Neutrophil (primary cell): ENCODE measurements around the gene LAMA3.

Source experiments
- H3K27ac ChIP-seq: fragments of 200-600 bp; sonication (generic); 2 replicates; pipeline ENCODE4 v1.5.1; 2016; ENCODE audit warnings: mild to moderate bottlenecking, moderate library complexity
- H3K27me3 ChIP-seq: fragments of 200-600 bp; sonication (generic); 2 replicates; pipeline ENCODE4 v1.6.0; 2016; ENCODE audit warnings: mild to moderate bottlenecking
- H3K36me3 ChIP-seq: fragments of 200-600 bp; sonication (generic); 2 replicates; pipeline ENCODE4 v1.5.1; 2017
- H3K4me1 ChIP-seq, 2 experiments: fragments of 200-600 bp in 1 of 2; sonication (generic) in 1 of 2; 1 replicate in 1 of 2; 2 replicates in 1 of 2; pipeline versions ENCODE4 v1.5.1 to v1.6.1; 2013 to 2016; ENCODE audit warnings: low read depth in 1 of 2, low read length in 1 of 2, mild to moderate bottlenecking in 1 of 2, moderate library complexity in 1 of 2; ENCODE audit not compliant: control insufficient read depth in 1 of 2, insufficient read depth in 1 of 2
- H3K4me3 ChIP-seq, 2 experiments: fragments of 200-600 bp in 1 of 2; sonication (generic) in 1 of 2; 1 replicate in 1 of 2; 2 replicates in 1 of 2; pipeline ENCODE4 v1.5.1; 2013 to 2016; ENCODE audit warnings: low read depth in 1 of 2, low read length in 1 of 2, mild to moderate bottlenecking in 1 of 2, moderate library complexity in 1 of 2
- H3K9me3 ChIP-seq: fragments of 200-600 bp; sonication (generic); 2 replicates; pipeline ENCODE4 v1.5.1; 2016
- TF ChIP-seq, protein P1 (sequence below): fragments of 200-600 bp; sonication (generic); IDR thresholded peaks from 2 replicates; pipeline ENCODE4 v1.5.1; 2016; ENCODE audit warnings: antibody characterized with exemption

Gene LAMA3

DNA sequence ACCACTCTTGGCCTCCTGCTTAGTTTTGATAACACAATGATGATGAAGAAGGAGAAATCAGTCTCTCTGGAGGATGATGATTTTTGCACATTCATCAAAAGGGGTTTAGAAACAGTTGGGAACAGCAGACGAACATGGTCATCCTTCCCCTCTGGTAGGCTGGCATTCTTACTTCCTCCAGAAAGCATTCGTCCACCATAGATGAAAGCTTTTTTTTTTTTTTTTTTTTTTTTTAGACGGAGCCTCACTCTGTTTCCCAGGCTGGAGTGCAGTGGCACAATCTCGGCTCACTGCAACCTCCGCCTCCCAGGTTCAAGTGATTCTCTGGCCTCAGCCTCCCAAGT lies 281.8 kb downstream of the LAMA3 start:
- Histone ChIP-seq H3K36me3 (no peaks in the 10 kb centered on the region), H3K9me3 (no peaks in the 10 kb centered on the region), H3K4me1 (no peaks in the 10 kb centered on the region), H3K27me3 (no peaks in the 10 kb centered on the region), H3K4me3 (no peak overlapping the region), H3K27ac (no peak overlapping the region)
- TF ChIP-seq, protein P1, sequence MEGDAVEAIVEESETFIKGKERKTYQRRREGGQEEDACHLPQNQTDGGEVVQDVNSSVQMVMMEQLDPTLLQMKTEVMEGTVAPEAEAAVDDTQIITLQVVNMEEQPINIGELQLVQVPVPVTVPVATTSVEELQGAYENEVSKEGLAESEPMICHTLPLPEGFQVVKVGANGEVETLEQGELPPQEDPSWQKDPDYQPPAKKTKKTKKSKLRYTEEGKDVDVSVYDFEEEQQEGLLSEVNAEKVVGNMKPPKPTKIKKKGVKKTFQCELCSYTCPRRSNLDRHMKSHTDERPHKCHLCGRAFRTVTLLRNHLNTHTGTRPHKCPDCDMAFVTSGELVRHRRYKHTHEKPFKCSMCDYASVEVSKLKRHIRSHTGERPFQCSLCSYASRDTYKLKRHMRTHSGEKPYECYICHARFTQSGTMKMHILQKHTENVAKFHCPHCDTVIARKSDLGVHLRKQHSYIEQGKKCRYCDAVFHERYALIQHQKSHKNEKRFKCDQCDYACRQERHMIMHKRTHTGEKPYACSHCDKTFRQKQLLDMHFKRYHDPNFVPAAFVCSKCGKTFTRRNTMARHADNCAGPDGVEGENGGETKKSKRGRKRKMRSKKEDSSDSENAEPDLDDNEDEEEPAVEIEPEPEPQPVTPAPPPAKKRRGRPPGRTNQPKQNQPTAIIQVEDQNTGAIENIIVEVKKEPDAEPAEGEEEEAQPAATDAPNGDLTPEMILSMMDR, result no peak

DNA sequence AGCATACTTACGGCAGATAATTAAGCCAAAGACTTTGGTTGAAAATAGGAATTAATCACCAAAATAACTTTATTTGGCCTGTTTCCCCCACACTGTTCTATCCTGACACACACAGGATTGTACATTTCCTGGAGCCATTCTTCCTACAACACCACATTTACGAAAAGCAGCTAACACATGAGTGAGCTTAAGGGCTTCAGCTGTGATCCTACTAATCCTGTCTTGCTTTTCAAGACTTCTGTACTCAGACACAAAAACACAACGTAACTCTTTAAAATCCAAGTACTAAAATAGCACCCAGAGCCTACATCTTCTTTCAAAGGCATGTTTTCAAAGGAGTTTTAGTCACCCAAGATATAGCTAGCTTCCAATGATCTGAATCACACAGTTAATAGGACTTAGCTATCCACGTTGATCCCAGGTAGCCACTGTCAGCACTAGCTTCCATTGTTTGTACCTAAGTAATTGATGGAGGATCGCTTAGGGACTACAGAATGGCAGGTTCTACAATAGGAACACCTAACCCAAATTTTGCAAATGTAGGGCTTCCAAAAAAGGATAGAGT lies 282.5 kb downstream of the LAMA3 start:
- no peaks in the 10 kb centered on the region for H3K27me3 ChIP-seq
- H3K36me3 ChIP-seq, result no peaks in the 10 kb centered on the region
- H3K4me3 ChIP-seq, result no peak overlapping the region
- no peak overlapping the region for H3K27ac ChIP-seq
- TF ChIP-seq, protein P1, result no peak
- H3K9me3 ChIP-seq, result no peaks in the 10 kb centered on the region
- H3K4me1 ChIP-seq, result no peaks in the 10 kb centered on the region

DNA sequence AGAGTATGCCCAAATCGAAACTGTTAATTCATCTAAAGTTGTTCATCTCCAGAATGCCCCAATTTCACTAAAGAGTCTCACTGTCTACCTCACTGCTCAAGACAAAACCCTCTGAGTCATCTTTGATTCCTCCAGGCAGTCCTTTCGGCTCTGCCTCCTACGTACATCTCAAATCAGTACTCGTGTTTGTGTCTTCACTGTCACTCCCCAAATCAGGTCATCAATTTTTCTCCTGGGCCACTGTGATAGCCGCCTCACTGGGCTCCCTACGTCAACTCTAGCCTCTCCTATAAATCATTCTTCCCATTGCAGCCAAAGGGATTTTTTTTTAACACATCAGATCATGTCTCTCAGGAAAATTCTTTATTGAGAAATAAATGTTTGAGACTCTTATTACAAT lies 283.2 kb downstream of the LAMA3 start:
- Histone ChIP-seq H3K4me1 (no peaks in the 10 kb centered on the region), H3K27me3 (no peaks in the 10 kb centered on the region), H3K4me3 (no peak overlapping the region), H3K36me3 (no peaks in the 10 kb centered on the region), H3K27ac (no peak overlapping the region), H3K9me3 (no peaks in the 10 kb centered on the region)
- TF ChIP-seq, protein P1, result no peak

DNA sequence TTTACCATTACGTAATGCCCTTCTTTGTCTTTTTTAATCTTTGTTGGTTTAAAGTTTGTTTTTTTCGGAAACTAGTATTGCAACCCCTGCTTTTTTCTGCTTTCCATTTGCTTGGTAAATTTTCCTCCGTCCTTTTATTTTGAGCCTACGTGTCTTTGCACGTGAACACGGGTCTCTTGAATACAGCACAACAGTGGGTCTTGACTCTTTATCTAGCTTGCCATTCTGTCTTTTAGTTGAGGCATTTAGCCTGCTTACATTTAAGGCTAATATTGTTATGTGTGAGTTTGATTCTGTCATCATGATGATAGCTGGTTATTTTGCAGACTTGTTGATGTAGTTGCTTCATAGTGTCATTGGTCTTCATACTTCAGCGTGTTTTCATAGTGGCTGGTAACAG lies 287.9 kb downstream of the LAMA3 start:
- no peak overlapping the region for H3K4me3 ChIP-seq
- no peaks in the 10 kb centered on the region for H3K36me3 ChIP-seq
- no peak overlapping the region for H3K27ac ChIP-seq
- TF ChIP-seq, protein P1, result no peak
- H3K27me3 ChIP-seq, result no peaks in the 10 kb centered on the region
- H3K9me3 ChIP-seq, result no peaks in the 10 kb centered on the region
- peaks cover 21 to 23% of the 10 kb centered on the region in 2 experiments for H3K4me1 ChIP-seq

DNA sequence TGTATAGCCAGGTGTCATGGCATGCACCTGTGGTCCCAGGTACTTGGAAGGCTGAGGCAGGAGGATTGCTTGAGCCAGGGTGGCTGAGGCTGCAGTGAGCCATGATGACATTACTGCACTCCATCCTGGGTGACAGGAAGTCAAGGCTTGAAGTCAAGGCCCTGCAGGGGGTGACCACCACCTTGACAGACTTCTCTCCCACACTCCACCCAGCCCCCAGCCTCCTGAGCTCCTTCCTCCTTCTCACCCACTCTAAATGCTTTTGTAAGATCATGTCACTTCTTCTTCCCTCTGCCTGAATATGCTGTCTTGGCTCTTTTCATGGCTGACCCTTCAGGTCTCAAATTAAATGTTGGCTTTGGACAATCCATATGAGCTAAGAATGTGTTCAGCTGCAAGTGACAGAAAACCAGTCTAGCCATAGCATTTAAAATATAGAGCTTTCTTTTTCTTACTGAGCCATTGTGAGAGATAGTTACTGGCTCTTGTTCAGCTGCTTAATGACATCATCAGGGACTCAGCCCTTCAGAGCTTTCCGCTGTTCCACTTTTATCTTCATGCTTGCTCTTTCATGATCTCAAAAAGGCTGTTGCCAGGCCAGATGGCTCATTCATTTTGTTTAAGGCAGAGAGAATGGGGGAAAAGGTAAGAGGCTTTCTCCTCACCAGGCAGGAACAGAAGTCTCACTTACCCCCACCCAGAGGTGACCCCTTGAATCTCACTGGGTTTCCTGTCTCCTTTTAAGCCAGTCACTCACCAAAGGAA lies 288.6 kb downstream of the LAMA3 start:
- Histone ChIP-seq H3K9me3 (no peaks in the 10 kb centered on the region), H3K27ac (no peak overlapping the region), H3K27me3 (no peaks in the 10 kb centered on the region), H3K4me1 (peaks cover 21 to 23% of the 10 kb centered on the region in 2 experiments), H3K4me3 (no peak overlapping the region), H3K36me3 (no peaks in the 10 kb centered on the region)
- TF ChIP-seq, protein P1, result no peak
